PC-3 (cell line): Measurements from ENCODE around the gene ULK4. TPM values are rescaled to one million over a fixed set of nuclear protein-coding genes. Genes with fewer than 3 reads are reported as not detected.

ENCODE experiments used
- ATAC-seq: fragments of 200-7000 bp; cut with Tn5 transposase; 2 replicates; pipeline ENCODE4 v1.9.1; 2020; ENCODE audit warnings: mild to moderate bottlenecking, moderate library complexity
- BruUV-seq: library from RNA; stranded (reverse); fragments of 400-500 nt; replicated peaks from 2 replicates; lab custom pipeline; 2021; lab: Mats Ljungman, UMichigan
- CTCF ChIA-PET: fragments of 300-600 bp; sonication (Branson Sonifier 250); formaldehyde crosslinking; loops from one replicate; lab custom pipeline; 2022; ENCODE audit warnings: antibody characterized with exemption; lab: Charles Lee
- POLR2A ChIA-PET: fragments of 300-600 bp; sonication (Branson Sonifier 250); formaldehyde crosslinking; loops from one replicate; lab custom pipeline; 2022; ENCODE audit warnings: antibody characterized with exemption; ENCODE audit not compliant: unreplicated experiment; lab: Charles Lee
- DNase-seq: peaks from one replicate; pipeline ENCODE4 v3.0.0-alpha.2; 2015
- H2AFZ ChIP-seq: fragments of 300-600 bp; sonication (generic); 2 replicates; pipeline ENCODE4 v1.6.0; 2016; ENCODE audit warnings: antibody characterized with exemption, low read length
- H3F3A ChIP-seq: fragments of 300-600 bp; sonication (generic); one replicate; pipeline ENCODE4 v1.6.0; 2017; ENCODE audit warnings: antibody characterized with exemption, low read length, control low read depth, mild to moderate bottlenecking; ENCODE audit not compliant: unreplicated experiment
- H3K27ac ChIP-seq: fragments of 300-600 bp; sonication (generic); 2 replicates; pipeline ENCODE4 v1.5.1; 2016; ENCODE audit warnings: mild to moderate bottlenecking, low read length
- H3K27me3 ChIP-seq: fragments of 300-600 bp; sonication (generic); 2 replicates; pipeline ENCODE4 v1.6.1; 2016; ENCODE audit warnings: low read length, mixed read lengths
- H3K36me3 ChIP-seq: fragments of 300-600 bp; sonication (generic); 2 replicates; pipeline ENCODE4 v1.6.1; 2016; ENCODE audit warnings: low read depth, mixed run types, low read length, mixed read lengths
- H3K4me1 ChIP-seq: fragments of 300-600 bp; sonication (generic); 2 replicates; pipeline ENCODE4 v1.5.1; 2016; ENCODE audit warnings: low read length; ENCODE audit not compliant: insufficient read depth
- H3K4me2 ChIP-seq: fragments of 300-600 bp; sonication (generic); 2 replicates; pipeline ENCODE4 v1.6.0; 2016; ENCODE audit warnings: low read length
- H3K4me3 ChIP-seq: fragments of 300-600 bp; sonication (generic); 2 replicates; pipeline ENCODE4 v1.5.1; 2016; ENCODE audit warnings: mild to moderate bottlenecking, low read length, mixed read lengths
- H3K79me2 ChIP-seq: fragments of 300-600 bp; sonication (generic); 2 replicates; pipeline ENCODE4 v1.6.1; 2017; ENCODE audit warnings: low read length, mixed read lengths
- H3K9ac ChIP-seq: fragments of 300-600 bp; sonication (generic); 2 replicates; pipeline ENCODE4 v1.6.0; 2016; ENCODE audit warnings: mild to moderate bottlenecking, low read length
- H3K9me2 ChIP-seq: fragments of 300-600 bp; sonication (generic); replicated peaks from 2 replicates; pipeline ENCODE4 v1.6.1; 2016; ENCODE audit warnings: mixed run types, low read length, mixed read lengths
- H3K9me3 ChIP-seq: fragments of 300-600 bp; sonication (generic); 2 replicates; pipeline ENCODE4 v1.6.1; 2016; ENCODE audit warnings: low read length, mixed read lengths
- H4K20me1 ChIP-seq: fragments of 300-600 bp; sonication (generic); 2 replicates; pipeline ENCODE4 v1.6.1; 2016; ENCODE audit warnings: low read length, mixed read lengths
- EZH2 ChIP-seq: fragments of 300-600 bp; sonication (generic); IDR thresholded peaks from one replicate; pipeline ENCODE4 v1.6.1; 2017; ENCODE audit warnings: antibody characterized with exemption, mild to moderate bottlenecking, low read length; ENCODE audit not compliant: unreplicated experiment
- EZH2phosphoT487 ChIP-seq: fragments of 300-600 bp; sonication (generic); IDR thresholded peaks from 2 replicates; pipeline ENCODE4 v1.6.1; 2018; ENCODE audit warnings: mild to moderate bottlenecking, antibody characterized with exemption, low read length, borderline replicate concordance
- intact Hi-C: fragments of 100-400 bp; cut with micrococcal nuclease; formaldehyde crosslinking; loops from 2 replicates; pipeline ENCODE4 v1.9.0; 2023
- total RNA-seq: library from RNA; depleted of rRNA; stranded (reverse); fragments of >200 nt; gene quantifications from 2 replicates; pipeline ENCODE4 v1.2.3, GENCODE V29; 2014
- TF ChIP-seq, protein P1 (sequence below): fragments of 300-600 bp; sonication (generic); conservative IDR thresholded peaks from 2 replicates; pipeline ENCODE4 v1.5.1; 2017; ENCODE audit warnings: antibody characterized with exemption, low read depth, mild to moderate bottlenecking, low read length

Gene ULK4
- total RNA-seq, 1 experiment from 2014 or later: 4.8 TPM

DNA sequence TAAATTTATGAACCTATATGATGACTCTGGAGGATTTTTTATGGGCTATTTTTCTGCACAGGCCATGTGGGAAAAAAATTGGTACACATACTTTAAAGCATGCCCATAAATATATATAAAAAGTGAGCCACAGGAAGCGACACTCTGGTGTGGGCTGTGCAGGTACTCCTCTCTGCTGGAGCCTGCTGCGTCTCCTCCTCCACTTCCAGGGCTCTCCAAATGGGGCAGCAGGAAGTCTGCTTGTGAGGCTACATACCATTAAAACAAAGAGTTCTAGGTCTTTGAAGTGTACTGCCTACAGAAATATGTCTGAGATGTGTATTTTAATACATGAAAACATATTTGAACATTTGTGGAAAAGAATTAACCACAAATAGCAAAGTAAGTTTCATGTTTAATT, 627.5 kb downstream of the ULK4 start:
- Histone ChIP-seq H3F3A (no peaks in the 10 kb centered on the region), H3K4me2 (no peak overlapping the region), H3K4me3 (no peak overlapping the region), H3K27me3 (no peaks in the 10 kb centered on the region), H3K9me3 (no peaks in the 10 kb centered on the region), H3K27ac (no peak overlapping the region), H3K79me2 (no peaks in the 10 kb centered on the region), H3K4me1 (peaks cover 8% of the 10 kb centered on the region), H4K20me1 (no peaks in the 10 kb centered on the region), H3K36me3 (no peaks in the 10 kb centered on the region), H2AFZ (no peak overlapping the region), H3K9ac (no peak overlapping the region), H3K9me2 (no peaks in the 10 kb centered on the region)
- TF ChIP-seq EZH2phosphoT487 (no peak), EZH2 (no peak)
- TF ChIP-seq, protein P1, sequence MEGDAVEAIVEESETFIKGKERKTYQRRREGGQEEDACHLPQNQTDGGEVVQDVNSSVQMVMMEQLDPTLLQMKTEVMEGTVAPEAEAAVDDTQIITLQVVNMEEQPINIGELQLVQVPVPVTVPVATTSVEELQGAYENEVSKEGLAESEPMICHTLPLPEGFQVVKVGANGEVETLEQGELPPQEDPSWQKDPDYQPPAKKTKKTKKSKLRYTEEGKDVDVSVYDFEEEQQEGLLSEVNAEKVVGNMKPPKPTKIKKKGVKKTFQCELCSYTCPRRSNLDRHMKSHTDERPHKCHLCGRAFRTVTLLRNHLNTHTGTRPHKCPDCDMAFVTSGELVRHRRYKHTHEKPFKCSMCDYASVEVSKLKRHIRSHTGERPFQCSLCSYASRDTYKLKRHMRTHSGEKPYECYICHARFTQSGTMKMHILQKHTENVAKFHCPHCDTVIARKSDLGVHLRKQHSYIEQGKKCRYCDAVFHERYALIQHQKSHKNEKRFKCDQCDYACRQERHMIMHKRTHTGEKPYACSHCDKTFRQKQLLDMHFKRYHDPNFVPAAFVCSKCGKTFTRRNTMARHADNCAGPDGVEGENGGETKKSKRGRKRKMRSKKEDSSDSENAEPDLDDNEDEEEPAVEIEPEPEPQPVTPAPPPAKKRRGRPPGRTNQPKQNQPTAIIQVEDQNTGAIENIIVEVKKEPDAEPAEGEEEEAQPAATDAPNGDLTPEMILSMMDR: no peak
- no TSS peak for BruUV-seq
- ChIA-PET POLR2A (no interaction called here), CTCF (no interaction called here)
- no peak; the same call in 1 of the 2 replicates for ATAC-seq
- intact Hi-C loops: no loop called here
- DNase-seq: no peak

DNA sequence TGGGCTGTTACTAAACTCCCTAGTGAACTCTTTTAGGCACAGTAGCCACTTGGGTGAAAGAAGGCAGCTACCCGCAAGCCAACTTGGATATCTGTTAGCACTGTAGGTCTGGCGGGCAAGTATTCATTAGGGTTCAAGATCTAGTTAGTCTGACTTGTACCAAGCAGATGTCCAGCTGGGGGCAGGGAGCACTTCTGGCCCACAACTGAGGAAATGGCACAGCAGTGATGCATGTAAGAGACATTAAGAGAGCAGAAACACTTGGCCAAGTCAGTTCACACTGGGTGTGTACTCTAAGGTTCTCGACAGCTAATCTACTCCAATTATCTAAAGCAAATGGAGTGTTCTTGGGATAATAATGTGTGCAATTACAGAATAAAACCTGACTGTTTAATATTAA, 630.9 kb downstream of the ULK4 start:
- no peaks in the 10 kb centered on the region for H3K27me3 ChIP-seq
- no peak overlapping the region for H2AFZ ChIP-seq
- TF ChIP-seq, protein P1: no peak
- TF ChIP-seq EZH2 (no peak), EZH2phosphoT487 (no peak)
- no peaks in the 10 kb centered on the region for H3K79me2 ChIP-seq
- no peak for ATAC-seq
- no peak overlapping the region for H3K27ac ChIP-seq
- peaks cover 32% of the 10 kb centered on the region for H3K4me1 ChIP-seq
- no peaks in the 10 kb centered on the region for H3K9me3 ChIP-seq
- POLR2A ChIA-PET: no interaction called here
- no peak overlapping the region for H3K9ac ChIP-seq
- H3K9me2 ChIP-seq: no peaks in the 10 kb centered on the region
- intact Hi-C loops: no loop called here
- H3K36me3 ChIP-seq: no peaks in the 10 kb centered on the region
- no peaks in the 10 kb centered on the region for H3F3A ChIP-seq
- H3K4me3 ChIP-seq: no peak overlapping the region
- BruUV-seq: no TSS peak
- H3K4me2 ChIP-seq: no peak overlapping the region
- CTCF ChIA-PET: no interaction called here
- DNase-seq: no peak
- H4K20me1 ChIP-seq: no peaks in the 10 kb centered on the region

DNA sequence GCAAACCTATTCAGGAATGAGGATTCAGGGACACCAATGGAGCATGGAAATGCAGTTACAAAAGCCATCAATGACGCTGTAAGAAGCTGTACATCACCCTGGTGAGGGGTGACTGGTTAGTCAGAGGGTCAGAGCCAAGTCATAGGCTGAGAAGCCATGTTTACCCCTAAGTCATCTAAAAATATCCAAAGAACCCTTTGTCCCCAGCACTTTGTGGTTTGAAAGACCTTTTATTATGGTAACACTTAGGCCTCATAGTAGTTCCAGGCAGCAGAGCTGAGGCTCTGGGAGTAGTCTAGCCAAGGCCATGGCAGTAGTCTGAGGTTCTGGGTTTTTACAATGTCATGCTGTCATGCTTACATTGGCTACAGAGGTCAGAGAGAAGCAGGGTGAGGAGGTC, 631.4 kb downstream of the ULK4 start:
- H3K27ac ChIP-seq: no peak overlapping the region
- intact Hi-C loops: no loop called here
- H3K4me2 ChIP-seq: no peak overlapping the region

More for the DNA sequence above, 631.4 kb downstream of the ULK4 start:
- Histone ChIP-seq H3K9ac (no peak overlapping the region), H2AFZ (no peak overlapping the region), H3K4me1 (peaks cover 32% of the 10 kb centered on the region), H3K9me3 (no peaks in the 10 kb centered on the region), H3K27me3 (no peaks in the 10 kb centered on the region), H4K20me1 (no peaks in the 10 kb centered on the region), H3F3A (no peaks in the 10 kb centered on the region), H3K9me2 (no peaks in the 10 kb centered on the region), H3K36me3 (no peaks in the 10 kb centered on the region), H3K4me3 (no peak overlapping the region), H3K79me2 (no peaks in the 10 kb centered on the region)
- ATAC-seq (no peak), DNase-seq (peak; percentile 14)
- CTCF ChIA-PET: no interaction called here
- BruUV-seq: no TSS peak
- TF ChIP-seq EZH2: no peak
- no peak for TF ChIP-seq EZH2phosphoT487
- TF ChIP-seq, protein P1: no peak
- POLR2A ChIA-PET: no interaction called here
